Astrocyte (in vitro differentiated cells and primary cell): ENCODE results near the gene GP2.

Experiments
- EZH2 ChIP-seq: IDR thresholded peaks from 2 replicates; pipeline ENCODE4 v1.6.1; 2012; ENCODE audit warnings: mild to moderate bottlenecking, low read length, inconsistent platforms; ENCODE audit not compliant: insufficient read depth
- TF ChIP-seq, protein P1 (sequence below): IDR thresholded peaks from 2 replicates; pipeline ENCODE4 v1.5.1; 2011; ENCODE audit warnings: low read depth, mild to moderate bottlenecking, inconsistent platforms, low read length, moderate library complexity; ENCODE audit not compliant: insufficient read depth

DNA sequence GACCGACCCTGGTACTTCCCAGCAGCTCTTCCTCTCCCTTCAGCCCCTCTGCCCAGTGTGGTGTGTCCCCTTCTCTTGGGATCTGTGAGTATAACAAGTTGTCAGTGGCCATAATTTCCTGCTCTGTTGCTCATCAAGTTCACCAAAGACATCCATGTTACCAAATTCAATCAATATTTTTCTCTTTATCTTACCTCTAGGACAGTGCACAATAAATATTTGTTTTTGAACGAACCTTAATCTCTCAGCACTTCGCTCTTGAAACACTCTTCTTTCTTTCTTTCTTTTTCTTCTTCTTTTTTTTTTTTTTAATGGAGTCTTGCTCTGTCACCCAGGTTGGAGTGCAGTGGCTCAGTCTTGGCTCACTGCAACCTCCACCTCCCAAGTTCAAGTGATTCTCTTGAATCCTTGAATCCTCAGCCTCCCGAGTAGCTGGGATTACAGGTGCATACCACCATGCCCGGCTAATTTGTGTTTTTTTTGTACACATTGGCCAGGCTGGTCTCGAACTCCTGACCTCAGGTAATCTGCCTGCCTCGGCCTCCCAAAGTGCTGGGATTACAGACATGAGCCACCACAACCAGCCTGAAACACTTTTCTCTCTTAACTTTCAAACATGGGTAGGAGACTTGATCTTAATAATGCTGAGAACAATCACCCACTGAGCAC, 27.9 kb upstream of the GP2 start:
- TF ChIP-seq, protein P1, sequence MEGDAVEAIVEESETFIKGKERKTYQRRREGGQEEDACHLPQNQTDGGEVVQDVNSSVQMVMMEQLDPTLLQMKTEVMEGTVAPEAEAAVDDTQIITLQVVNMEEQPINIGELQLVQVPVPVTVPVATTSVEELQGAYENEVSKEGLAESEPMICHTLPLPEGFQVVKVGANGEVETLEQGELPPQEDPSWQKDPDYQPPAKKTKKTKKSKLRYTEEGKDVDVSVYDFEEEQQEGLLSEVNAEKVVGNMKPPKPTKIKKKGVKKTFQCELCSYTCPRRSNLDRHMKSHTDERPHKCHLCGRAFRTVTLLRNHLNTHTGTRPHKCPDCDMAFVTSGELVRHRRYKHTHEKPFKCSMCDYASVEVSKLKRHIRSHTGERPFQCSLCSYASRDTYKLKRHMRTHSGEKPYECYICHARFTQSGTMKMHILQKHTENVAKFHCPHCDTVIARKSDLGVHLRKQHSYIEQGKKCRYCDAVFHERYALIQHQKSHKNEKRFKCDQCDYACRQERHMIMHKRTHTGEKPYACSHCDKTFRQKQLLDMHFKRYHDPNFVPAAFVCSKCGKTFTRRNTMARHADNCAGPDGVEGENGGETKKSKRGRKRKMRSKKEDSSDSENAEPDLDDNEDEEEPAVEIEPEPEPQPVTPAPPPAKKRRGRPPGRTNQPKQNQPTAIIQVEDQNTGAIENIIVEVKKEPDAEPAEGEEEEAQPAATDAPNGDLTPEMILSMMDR, result no peak
- TF ChIP-seq EZH2, result no peak
